Hematopoietic multipotent progenitor cell treated with erythropoietin and hydrocortisone succinate and interleukin-3 and kit ligand, for 6 days (in vitro differentiated cells): ENCODE measurements around the gene CD84.
A peak's percentile ranks its signal among the peaks of the same experiment; 100 is the strongest.
"Not testable (repeated sequence)": the region's sequence is repeated elsewhere in the genome, so short reads cannot be mapped to it uniquely, and the experiment has no call there.

Experiments used
- DNase-seq: peaks from one replicate; pipeline ENCODE4 v3.0.0-alpha.2; 2015

CD84 gene

GRCh38 chr1:160500321-160500990, 78.8 kb downstream of the CD84 start:
- no peak for DNase-seq

DNA sequence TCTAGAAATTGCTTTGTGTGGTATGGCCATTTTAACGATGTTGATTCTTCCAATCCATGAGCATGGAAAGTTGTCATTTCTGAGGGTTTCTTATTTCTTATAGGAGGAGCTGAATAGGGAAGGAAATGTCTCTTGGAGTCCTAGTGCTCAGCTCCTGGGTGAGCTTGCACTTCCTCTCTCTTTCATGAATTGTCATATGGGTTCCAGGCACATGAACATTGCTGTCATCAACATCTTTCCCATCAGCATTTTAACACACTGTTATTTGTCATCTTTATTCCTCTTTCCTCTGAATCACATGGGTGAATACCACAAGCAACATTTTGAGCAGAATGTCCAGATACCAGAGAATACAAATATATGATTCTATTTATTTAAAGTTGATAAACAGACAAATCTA, 79.7 kb downstream of the CD84 start:
- no peak for DNase-seq

GRCh38 chr1:160498301-160499065, 80.8 kb downstream of the CD84 start:
- DNase-seq = not testable (repeated sequence)

DNA sequence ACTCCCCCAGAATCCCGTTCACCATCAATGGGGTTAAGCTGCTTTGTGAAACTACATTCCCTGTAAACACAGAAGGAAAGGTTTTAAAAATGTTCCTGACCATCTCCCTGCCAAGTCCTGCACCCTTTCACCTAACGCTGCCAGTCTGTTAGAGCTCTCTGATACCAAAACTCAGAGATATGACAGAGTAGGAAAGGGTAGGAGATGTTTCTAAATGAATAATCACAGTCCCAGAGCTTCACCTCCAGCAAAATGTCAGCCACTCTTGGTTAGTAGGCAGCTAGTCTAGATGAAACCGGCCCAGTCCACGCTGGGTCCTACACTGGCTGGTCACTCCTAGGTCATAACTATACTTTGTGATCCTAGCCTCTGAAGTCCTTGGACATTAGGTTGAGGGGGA, 83.0 kb downstream of the CD84 start:
- DNase-seq = no peak

DNA sequence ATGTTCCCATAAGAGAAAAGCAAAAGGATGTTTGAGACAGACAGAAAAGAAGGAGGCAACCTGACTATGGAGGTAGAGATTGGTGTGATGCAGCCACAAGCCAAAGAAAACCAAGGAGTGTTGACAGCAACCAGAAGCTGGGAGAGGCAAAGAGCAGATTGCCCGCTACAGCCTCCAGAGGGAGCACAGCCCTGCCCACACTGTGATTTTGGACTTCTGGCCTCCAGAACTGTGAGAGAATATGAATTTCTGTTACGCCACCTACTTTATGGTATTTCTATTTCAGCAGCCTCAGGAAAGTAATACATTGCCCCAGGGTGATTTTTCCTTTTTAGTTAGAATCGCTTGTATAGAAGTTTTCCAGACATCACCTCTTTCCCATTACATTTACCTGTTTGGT, 84.7 kb downstream of the CD84 start:
- peak; percentile 21 for DNase-seq

- DNase-seq = no peak
Observed at GRCh38 chr1:160492617-160493016, 86.7 kb downstream of the CD84 start.

DNA sequence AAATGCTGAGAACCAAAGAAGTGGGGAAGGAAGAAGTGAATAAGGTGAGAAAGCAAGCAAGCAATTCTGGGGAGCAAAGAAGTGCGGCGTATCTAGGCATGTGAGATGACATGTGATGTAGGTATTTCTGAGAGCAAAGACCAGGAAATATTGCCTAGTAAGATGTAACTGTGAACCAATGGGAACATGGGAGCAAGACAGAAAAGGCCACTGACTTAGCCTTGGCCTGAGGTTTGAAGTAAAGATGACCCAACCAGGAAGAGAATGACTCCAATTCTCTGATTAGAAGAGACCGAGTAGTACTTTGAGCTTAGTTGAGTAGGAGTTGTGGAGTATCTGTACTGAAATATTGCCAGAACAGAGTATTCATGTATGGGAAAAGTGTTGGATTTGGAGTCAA, 87.3 kb downstream of the CD84 start:
- no peak for DNase-seq
